GM18517 (cell line): ENCODE results near the gene FNIP1.
"Not testable (repeated sequence)": the region's sequence is repeated elsewhere in the genome, so short reads cannot be mapped to it uniquely, and the experiment has no call there.

Source experiments
- ATAC-seq: cut with Tn5 transposase; IDR thresholded peaks from one replicate; pipeline ENCODE4 v1.9.1; 2021; ENCODE audit warnings: mild to moderate bottlenecking, moderate library complexity; ENCODE audit not compliant: unreplicated experiment

The FNIP1 gene

DNA sequence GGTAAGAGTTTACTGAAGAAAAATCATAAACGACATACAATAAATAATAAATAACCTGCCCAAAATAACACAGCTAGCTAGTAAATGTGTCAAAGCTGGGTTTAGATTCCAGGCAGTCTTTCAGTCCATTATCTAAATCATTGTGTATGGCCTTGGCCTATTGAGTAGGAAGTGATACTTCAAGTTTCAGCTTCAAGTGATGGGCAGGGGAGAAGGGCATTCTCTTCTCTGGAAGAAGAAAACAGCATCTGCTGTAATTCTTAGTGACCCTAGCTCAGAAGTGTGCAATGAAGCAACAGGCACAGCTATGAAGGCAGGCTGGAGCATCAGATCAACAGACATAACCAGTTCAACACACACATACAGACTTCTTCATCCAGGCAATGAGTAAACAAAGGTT lies 42.5 kb downstream of the FNIP1 start:
- no peak for ATAC-seq

DNA sequence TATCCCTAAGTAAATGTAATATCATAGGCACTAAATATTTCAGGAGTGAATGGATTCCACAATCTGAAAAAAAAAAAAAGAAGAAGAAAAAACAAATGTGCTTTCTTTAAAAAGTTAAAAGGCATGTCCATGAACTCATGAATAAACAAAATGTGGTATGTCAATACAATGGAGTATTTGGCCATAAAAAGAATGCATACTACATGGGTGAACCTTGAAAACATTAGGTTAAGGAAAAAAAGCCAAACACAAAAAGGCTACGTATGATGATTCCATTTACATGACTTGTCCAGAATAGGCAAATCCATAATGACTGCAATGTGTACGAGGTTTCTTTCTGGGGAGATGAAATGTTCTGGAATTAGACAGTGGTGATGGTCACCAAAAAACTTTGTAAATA lies 45.3 kb downstream of the FNIP1 start:
- ATAC-seq: no peak

DNA sequence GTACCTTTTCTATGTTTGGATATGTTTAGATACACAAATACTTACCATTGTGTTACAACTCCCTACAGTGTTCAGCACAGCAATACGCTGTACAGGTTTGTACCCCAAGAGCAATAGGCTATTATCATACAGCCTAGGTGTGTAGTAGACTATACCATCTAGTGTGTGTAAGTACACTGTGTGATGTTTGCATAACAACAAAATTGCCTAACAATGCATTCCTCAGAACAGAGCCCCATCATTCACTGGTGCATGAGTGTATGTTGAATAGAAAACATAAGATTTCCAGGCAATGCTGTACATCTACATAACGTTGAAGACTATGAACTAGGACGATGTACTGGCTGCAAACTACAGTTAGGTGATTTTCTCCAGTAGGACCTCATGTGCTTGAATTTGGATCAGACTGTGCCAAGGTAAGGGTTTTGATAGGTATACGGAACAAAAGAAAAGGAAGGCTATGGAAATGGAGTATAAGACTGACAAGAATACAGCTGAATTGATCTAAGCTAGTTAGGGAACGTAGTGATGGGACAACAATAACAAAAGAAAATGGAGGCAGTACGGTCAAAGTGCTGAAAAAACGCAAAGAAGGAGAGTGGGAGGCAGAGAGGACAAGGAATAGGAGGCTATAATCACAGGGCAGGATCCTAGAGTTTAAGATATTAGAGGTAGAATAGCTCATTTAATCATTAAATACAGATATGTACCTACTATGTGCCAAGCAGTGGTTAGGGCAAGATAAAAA lies 46.9 kb downstream of the FNIP1 start:
- no peak for ATAC-seq

DNA sequence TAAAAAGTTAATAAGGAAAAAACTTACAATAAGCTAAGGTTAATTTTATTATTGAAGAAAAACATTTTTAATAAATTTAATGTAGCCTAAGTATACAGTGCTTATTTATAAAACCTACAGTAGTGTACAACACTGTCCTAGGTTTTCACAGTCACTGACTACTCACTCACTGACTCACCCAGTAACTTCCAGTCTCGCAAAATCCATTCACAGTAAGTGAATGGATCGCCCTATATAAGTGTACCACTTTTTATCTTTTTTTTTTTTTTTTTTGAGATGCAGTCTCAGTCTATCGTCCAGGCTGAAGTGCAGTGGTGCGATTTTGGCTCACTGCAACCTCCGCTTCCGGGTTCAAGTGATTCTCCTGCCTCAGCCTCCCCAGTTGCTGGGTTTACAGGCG lies 47.7 kb downstream of the FNIP1 start:
- no peak for ATAC-seq

DNA sequence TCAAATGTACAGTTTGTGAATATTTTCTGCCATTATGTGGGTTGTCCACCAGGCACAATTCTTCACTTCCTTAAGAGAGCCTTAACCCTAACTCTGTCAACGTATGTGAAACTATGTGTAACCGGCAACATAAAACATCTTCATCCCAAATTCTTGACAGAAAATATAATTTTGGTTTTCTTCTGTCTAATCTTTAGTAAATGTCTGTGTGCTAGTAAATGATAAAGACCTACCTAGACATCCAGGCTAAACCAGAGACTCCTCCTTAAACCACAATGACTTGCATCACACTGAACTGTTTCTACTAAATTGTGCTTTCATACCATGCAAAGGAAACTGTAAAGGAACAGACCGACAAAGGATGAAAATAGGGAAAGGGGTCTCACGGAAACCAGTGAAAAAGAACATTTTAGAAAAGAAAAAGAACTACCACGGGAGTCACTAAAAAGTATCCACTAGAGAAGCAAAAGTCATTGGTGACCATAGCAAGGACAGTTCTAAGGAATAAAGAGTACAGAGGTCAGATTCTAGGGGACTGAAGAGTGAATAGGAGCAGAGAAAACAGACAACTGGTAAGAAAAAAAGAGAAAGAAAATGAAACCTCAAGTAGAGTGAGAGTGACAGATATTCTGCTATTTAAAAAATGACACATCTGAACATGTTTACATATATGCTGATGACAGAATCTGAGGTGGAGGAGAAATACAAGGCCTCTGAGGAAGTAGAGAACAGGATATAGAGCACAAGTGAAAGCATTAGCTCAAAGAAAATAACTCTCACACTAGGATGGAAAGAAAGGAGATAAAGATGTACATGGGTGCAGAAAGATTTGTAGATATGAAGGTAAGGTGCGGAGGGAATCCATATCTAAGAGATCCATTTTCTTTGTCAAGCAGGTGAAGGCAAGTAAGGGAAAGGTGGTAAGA lies 49.4 kb downstream of the FNIP1 start:
- peak; percentile 81 for ATAC-seq

DNA sequence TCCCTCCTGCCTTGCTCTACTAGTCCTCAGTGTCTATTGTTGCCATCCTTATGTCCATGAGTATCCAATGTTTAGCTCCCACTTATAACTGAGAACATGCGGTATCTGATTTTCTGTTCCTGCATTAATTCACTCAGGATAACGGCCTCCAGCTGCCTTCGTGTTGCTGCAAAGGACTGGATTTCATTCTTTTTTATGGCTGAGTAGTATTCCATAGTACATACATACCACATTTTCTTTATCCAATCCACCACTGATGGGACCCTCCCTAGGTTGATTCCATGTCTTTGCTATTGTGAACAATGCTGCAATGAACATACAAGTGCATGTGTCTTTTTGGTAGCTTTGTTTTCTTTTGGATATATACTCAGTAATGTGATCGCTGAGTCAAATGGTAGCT lies 50.4 kb downstream of the FNIP1 start:
- ATAC-seq: no peak

DNA sequence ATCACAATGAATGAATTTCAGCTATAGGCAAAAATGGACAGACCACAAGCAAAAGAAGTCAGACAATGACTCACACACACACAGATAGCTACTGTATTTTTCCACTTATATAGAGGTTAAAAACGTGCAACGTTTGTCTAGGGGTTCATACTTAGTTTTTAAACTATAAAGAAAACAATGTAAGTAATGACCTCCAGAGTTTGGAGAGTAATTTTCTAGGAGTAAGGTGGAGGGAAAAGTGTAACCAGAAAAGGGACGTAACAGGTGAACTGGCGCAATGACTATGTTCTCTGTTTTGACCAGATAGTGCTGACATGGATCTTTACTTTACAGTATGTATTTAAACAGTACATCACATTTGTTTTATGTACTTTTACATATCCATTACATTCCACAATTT lies 51.1 kb downstream of the FNIP1 start:
- no peak for ATAC-seq

DNA sequence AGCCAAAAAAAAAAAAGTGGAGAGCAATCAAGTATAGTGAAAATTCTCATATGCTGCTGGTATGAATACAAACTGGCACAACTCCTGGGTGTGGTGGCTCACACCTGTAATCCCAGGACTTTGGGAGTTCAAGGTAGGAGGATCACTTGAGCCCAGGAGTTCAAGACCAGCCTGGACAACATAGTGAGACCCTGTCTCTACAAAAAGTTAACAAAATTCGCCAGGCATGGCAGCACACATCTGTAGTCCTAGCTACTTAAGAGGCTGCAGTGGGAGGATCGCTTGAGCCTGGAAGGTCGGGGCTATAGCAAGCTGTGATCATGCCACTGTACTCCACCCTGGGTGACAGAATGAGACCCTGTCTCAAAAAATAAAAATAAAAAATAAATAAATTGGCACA lies 51.7 kb downstream of the FNIP1 start:
- ATAC-seq: no peak

DNA sequence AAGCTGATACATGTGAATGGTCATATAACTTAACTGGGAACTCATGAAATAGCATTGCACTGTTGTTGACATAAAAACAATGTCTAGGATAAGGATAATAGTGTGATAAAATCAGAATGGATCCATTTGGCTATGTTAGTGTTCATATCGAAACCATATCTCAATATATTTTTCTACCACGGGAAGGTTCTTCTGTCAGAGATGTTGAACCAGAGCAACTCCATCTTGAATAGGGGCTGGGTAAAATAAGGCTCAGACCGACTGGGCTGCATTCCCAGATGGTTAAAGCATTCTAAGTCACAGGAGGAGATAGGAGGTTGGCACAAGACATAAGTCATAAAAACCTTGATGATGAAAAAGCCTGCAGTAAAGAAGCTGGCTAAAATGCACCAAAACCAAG lies 56.3 kb downstream of the FNIP1 start:
- ATAC-seq: no peak

DNA sequence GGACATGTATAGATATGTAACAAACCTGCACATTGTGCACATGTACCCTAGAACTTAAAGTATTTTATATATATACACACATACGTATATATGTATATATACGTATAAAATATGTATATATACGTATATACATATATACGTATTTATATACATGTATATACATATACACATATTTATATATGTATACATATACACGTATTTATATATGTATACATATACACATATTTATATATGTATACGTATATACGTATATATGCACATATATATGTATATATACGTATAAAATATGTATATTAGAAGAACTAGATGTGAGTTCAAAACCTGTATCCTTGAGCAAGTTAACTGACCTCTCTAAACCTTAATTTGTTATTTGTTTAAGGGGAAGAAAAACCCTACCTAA lies 61.4 kb downstream of the FNIP1 start:
- ATAC-seq: no peak

DNA sequence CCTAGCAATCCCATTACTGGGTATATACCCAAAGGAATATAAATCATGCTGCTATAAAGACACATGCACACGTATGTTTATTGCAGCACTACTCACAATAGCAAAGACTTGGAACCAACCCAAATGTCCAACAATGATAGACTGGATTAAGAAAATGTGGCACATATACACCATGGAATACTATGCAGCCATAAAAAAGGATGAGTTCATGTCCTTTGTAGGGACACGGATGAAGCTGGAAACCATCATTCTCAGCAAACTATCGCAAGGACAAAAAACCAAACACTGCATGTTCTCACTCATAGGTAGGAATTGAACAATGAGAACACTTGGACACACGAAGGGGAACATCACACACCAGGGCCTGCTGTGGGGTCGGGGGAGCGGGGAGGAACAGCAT lies 61.9 kb downstream of the FNIP1 start:
- ATAC-seq: not testable (repeated sequence)

DNA sequence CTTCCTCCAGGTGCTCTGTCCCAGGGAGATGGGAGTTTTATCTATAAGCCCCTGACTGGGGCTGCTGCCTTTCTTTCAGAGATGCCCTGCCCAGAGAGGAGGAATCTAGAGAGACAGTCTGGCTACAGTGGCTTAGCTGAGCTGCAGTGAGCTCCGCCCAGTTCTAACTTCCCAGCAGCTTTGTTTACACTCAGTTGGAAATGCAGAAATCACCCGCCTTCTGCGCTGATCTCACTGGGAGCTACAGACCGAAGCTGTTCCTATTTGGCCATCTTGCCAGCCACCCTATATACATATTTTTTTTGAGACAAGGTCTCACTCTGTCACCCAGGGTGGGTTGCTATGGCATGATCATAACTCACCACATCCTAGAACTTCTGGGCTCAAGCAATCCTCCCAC lies 67.5 kb downstream of the FNIP1 start:
- ATAC-seq: not testable (repeated sequence)

DNA sequence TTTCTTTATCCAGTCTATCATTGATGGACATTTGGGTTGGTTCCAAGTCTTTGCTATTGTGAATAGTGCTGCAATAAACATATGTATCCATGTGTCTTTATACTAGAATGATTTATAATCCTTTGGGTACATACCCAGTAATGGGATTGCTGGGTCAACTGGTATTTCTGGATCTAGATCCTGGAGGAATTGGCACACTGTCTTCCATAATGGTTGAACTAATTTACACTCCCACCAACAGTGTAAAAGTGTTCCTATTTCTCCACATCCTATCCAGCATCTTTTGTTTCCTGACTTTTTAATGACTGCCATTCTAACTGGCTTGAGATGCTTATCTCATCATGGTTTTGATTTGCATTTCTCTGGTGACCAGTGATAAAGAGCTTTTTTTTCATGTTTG lies 72.7 kb downstream of the FNIP1 start:
- not testable (repeated sequence) for ATAC-seq

DNA sequence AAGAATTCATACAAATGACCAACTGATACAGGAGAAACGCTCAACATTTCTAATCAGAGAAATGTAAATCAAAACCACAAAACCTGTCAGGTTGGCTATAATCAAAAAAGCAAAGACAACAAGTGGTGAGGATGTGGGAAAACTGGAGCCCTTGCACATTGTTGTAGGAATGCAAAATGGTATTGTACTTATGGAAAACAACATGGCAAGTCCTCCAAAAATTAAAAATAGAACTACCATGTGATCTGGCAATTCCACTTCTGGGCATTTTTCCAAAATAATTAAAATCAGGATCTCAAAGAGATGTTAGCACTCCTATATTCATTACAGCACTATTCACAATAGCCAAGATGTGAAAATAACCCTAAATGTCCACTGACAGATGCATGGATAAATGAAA lies 76.1 kb downstream of the FNIP1 start:
- ATAC-seq: no peak

DNA sequence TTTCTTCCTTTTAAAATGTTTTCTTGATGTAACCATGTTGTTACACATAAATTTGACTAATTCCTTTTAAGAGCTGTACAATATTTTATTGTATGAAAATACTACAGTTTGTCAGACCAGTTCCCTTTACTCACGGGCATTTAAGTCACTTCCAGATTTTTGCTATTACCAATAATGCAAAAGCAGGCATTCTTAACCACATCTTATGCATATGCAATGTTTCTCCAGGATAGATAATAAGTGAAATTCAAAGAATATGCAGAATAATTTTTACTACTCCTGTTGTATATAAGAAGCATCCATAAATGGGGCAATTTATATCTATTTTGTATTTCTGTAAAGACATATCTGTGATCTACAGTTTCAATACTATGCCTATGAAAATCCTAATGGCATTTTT lies 77.3 kb downstream of the FNIP1 start:
- no peak for ATAC-seq

DNA sequence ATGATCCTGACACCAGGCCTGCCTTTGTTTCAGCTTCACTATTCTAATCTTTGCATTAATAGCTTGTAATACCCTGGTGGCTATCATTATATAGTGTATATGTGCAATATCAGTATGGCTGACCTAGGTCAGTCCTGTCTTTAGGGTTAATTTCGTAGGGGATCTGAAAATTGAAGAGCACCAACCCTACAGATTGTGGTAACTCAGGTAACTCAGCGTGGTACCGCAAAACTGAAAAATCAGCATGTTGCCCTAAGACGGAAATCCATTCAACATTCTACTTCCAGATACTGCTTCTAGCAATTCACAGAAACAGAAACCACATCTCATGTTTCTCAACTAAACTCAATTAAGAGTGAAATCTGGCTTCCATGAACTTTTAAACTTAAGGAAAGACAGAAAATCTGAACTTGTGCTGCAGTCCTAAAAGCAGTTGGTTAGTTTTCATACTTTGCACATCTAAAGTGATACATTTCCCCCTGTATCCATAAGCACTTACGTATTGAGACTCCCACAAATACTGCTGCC lies 78.3 kb downstream of the FNIP1 start:
- ATAC-seq: no peak

DNA sequence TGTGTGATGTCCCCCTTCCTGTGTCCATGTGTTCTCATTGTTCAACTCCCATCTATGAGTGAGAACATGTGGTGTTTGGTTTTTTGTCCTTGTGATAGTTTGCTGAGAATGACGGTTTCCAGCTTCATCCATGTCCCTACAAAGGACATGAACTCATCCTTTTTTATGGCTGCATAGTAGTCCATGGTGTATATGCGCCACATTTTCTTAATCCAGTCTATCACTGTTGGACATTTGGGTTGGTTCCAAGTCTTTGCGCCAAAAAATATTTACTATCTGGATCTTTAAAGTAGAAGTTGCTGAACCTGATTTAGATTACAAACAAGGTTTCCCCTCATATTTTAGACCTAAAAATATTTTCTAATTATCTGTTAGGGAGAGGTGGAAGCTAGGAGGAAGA lies 79.7 kb downstream of the FNIP1 start:
- not testable (repeated sequence) for ATAC-seq

DNA sequence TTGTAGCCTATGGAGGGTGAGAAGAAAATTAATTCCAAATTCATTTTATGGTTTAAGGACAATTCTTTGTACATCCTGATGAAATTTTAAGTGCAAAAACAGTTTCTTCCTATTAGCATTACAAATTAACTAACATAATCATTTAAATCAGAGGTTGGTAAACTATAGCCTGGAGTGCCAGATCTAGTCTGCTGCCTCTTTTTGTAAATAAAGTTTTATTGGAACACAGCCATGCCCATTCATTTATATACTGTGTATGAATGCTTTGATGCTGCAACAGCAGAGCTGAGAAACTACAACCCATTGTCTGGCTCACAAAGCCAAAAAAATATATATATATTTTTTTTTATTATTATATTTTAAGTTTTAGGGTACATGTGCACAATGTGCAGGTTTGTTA lies 80.2 kb downstream of the FNIP1 start:
- no peak for ATAC-seq

DNA sequence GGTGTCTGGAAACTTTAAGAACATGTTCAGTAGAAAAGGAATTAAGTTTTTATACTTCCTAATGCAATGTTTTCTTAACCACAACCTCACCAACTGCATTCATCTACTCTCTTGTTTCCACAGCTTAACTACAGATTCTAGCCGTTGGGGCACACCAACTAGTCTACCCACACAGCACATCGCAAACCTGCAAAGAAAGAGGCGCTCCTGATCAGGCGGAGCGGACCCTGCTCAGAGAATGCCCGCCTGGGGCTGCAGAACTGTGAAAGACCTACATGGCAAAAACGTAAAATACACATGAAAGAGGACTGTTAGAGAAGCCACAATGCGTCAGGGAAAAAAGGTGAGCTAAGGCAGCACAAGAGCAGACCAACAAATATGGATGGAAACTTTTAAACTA lies 86.4 kb downstream of the FNIP1 start:
- ATAC-seq: no peak

DNA sequence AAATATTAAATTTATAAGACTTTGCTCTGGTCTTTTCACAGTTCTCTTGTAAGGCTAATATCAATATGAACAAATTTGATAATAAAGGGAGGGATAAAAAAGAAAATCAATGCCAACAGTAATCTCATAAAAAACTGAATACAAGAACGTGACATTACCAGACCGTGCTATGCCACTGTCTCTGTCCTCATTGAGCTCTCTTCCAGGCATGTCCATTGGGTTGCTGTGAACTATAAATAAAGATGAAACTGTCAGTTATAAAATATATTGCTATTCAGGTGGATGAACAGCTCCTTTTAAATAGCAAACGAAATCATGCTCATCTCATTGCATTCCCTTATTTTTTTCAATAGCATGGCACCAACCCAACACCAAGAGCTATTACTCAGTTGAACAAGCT lies 87.8 kb downstream of the FNIP1 start:
- ATAC-seq: no peak

DNA sequence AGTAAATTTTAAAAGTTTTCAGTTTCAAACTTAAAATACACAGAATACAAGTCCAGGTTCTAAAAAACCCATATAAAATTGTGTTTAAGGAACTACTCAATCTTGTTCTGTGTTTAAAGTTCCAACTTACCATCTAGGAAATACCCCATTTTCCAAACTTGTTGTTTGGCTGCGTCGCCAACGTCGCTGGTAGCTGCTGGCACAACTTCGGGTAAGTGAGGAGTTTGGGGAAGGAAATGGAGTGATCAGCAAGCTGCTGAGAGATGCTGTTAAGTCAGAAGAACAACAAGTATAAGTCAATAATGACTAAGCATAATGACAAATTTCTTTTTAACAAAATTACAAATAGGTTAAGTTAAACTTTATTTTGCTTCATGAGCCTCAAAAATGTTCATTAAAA lies 90.5 kb downstream of the FNIP1 start:
- ATAC-seq: no peak

DNA sequence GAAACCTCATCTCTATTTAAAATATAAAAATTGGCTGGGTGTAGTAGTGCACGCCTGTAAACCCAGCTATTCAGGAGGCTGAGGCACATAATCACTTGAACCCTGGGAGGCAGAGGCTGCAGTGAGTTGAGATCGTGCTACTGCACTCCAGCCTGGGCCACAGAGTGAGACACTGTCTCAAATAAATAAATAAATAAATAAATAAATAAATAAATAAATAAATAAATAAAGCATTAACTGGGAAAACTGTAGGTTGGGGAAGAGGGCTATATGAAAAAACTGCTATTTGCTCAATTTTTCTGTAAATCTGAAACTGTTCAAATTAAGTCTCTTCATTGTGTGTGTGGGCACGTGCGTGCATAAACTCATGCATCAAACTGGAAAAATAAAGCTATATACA lies 101.9 kb downstream of the FNIP1 start:
- no peak for ATAC-seq
